Measurements from ENCODE around the gene KPNB1.

KPNB1 gene

DNA sequence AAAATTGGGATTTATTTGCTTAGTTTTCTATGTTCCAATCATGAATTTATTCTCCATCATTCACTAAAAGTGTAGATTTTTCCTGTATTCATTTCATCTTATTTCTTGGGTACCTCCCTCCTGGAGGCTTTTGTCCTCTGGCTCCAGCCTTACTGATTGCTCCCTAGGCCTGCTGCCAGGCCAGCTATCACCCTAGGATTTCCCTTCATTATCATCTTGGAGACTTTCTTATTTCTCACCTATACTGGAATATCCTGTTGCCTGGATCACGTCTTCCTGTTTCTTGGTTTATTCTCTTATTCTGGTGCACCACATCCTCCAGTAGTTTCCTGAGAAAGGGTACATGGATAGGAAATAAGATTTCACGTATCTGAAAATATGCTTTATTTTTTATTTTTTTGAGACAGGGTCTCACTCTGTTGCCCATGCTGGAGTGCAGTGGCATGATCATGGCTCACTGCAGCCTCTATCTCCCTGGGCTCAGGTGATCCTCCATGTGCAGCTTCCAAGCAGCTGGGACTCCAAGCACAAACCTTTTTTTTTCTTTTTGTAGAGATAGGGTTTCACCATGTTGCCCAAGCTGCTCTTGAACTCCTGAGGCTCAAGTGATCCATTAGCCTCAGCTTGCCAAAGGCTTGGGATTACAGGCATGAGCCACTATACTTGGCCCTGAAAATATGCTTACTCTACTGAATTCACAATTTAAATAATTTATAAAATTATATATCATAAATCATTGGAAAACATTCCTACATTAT lies 13.3 kb upstream of the KPNB1 start:
- DNase-seq (ENCODE audit: extremely low read depth in 1 of 2, low read depth in 1 of 2) = no peak

DNA sequence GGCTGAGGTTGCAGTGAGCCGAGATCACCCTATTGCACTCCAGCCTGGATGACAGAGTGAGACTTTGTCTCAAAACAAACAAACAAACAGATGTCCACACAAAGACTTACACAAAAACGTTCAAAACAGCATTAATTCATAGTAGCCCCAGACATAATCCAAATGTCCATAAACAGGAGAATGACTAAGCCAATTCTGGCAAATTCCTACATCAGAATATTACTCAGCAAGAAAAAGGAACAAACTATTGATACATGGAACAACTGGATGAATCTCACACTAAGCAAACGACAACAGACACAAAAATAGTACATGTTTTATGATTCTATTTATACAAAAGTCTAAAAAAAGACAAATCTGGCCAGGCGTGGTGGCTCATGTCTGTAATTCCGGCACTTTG lies 10.8 kb upstream of the KPNB1 start:
- no peak for DNase-seq (ENCODE audit: extremely low read depth in 1 of 2, low read depth in 1 of 2)

DNA sequence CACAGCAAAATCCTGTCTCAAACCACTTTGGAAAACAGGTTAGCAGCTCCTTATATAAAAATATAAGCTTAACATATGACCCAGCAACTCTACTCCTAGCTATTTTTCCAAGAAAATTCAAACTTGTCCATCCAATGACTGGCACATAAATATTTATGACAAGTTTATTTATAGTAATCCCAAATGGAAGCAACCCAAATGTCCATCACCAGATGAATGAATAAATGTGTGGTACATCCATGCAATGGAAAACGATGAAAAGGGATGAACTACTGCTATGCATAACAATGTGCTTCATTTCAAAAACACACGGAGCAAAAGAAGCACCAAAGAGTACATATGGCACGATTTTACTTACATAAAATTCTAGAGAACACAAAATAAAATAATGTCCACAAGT lies 9.6 kb upstream of the KPNB1 start:
- no peak for DNase-seq (ENCODE audit: extremely low read depth in 1 of 2, low read depth in 1 of 2)

DNA sequence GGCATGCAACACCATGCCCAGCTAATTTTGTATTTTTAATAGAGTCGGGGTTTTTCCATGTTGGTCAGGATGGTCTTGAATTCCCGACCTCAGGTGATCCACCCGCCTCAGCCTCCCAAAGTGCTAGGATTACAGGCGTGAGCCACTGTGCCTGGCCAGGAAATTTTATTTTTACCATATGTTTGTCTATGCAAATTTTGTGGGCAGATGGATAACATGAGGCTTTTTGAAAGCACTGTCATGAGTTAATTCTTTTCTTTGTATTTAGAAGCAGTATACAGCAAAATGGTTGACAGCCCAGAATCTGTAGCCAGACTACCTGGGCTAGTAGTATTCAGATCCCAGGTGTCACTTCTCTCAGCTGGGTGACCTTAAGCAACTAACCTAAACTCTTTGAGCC lies 8.5 kb upstream of the KPNB1 start:
- DNase-seq (ENCODE audit: extremely low read depth in 1 of 2, low read depth in 1 of 2) = no peak

DNA sequence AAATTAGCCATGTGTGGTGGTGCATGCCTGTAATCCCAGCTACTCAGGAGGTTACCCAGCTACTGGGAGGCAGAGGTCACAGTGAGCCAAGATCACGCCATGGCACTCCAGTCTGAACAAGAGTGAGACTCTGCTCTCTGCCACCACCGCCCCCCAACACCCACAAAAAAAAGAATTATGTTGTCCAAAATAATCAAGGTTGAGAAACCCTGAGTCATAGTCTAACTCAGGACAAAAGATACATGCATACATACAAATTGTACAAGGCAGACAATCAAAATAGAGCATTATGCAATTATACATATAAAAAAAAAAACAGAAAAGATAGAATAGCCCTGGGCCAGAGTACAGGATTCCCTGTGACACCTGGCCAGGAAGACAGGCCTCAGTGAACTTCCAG lies 6.6 kb upstream of the KPNB1 start:
- no peak for DNase-seq (ENCODE audit: extremely low read depth in 1 of 2, low read depth in 1 of 2)

DNA sequence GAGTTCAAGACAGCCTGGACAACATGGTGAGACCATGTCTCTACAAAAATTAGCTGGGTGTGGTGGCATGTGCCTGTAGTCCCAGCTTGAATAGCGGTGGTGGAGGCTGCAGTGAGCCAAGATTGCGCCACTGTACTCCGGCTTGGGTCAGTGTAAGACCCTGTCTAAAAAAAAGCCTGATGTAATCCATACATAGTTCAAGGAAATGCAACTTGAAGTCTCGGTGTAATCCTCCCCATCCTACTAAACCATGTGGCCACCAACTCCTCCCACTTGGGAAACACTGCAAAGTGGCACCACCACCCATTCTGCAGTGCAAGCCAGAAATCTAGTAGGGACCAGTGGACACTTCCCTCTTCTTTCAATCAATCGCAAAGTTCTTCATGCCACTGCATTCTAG lies 5.4 kb upstream of the KPNB1 start:
- no peak for DNase-seq (ENCODE audit: extremely low read depth in 1 of 2, low read depth in 1 of 2)

DNA sequence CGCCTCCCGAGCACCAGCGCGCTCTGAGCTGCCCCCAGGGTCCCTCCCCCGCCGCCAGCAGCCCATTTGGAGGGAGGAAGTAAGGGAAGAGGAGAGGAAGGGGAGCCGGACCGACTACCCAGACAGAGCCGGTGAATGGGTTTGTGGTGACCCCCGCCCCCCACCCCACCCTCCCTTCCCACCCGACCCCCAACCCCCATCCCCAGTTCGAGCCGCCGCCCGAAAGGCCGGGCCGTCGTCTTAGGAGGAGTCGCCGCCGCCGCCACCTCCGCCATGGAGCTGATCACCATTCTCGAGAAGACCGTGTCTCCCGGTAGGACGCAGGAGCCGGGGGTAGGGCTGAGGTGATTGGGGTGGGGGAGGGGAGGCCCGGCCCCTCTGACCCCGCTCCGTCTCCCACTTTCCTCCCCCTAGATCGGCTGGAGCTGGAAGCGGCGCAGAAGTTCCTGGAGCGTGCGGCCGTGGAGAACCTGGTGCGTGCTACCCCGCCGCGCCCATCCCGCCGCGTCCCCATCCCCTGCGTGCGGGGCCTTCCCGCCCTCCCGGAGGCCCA lies 329 bp downstream of the KPNB1 start:
- peak in 1 of 2 donors; percentile 21 for DNase-seq (ENCODE audit: extremely low read depth in 1 of 2, low read depth in 1 of 2)

DNA sequence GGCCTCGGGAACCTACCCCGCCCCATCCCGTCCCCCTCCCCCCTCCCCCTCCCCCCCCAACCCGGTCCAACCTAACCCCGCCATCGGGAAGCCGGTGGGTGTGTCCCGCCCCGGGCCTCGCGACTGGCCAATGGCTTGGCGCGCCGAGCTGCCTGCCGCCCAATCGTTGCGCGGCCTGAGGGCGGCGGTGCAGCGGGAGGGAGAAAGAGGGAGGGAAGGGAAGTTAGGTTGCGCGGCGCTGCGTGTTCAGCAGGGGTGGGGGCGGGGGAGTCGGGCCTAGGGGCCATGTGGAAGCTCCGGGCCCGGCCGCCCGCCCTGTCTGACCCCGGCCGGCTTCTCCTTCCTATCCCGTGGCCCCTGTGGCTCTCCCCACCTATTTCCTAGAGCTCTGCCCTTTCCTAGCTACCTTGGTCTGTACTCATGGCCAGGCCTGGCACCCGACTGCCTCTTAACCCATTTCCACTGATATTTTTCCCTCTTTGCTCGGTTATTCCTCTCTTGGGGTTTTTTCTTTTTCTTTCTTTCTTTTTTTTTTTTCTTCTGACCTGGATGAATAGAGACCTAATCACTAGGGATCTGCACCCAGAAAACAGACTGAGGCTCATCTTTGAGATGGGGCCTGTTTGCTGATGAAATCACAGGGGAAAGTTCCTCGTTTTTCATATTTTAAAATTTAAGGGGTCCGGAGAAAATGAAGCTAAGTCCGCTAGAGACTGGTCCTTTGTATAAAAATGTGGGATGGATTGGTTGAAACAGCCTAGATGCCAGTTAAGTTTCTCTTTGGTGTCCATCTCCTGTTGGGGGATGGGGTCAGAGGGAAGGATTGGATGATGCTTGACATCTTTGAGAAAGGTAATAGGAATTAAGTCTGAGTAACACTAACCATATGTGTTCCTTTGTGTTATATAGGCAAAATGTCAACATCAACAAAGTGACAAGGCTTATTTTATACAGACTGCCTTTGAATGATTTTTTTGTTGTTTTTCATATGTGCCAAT lies 1.1 kb downstream of the KPNB1 start:
- DNase-seq (ENCODE audit: extremely low read depth in 1 of 2, low read depth in 1 of 2) = peak; percentile 94 to 95

DNA sequence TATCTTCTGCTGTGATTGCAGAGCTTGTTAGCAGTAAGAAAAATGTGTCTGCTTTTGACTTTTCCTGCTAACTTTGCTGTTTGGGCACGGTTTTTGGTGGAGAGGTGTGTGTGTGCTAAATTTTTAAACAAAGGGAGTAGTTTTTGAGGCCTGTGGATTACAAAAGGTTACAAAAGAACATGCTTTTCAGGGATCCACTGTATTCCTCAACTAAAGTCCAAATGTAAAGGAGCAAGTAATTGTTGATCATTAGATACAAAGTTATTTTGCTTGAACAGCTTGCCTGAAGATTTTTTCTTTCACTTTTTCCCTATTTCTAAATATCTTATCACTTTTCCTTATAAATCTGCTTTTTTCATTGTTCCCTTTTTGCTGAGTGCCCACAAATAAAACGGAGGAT lies 2.0 kb downstream of the KPNB1 start:
- no peak for DNase-seq (ENCODE audit: extremely low read depth in 1 of 2, low read depth in 1 of 2)

DNA sequence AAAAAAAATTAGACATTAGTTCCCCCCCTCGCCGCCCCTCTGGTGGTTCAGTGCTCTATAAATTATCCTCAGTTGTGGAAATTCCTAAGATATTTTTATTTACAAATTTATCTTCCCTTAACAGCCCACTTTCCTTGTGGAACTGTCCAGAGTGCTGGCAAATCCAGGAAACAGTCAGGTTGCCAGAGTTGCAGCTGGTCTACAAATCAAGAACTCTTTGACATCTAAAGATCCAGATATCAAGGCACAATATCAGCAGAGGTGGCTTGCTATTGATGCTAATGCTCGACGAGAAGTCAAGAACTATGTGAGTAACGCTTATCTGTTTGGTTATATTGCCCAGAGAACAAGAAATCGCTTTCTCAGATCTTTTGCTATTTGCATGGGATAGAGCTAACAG lies 2.9 kb downstream of the KPNB1 start:
- no peak for DNase-seq (ENCODE audit: extremely low read depth in 1 of 2, low read depth in 1 of 2)

DNA sequence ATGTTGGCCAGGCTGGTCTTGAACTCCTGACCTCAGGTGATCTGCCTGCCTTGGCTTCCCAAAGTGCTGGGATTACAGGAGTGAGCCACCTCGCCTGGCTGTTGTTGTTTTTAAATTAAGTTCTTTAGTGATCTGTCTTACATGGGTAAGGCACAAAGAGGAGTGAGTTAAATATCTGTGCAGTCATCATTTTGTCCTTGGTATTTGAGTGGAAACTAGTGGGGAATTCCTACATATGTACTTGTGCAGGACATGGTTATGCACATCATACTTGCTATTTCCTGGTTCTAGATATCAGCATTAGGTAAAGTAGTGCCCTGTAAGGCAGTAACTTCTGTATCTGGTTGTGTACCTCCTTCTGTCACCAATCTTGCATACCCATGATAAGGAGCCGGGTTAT lies 3.7 kb downstream of the KPNB1 start:
- no peak for DNase-seq (ENCODE audit: extremely low read depth in 1 of 2, low read depth in 1 of 2)

DNA sequence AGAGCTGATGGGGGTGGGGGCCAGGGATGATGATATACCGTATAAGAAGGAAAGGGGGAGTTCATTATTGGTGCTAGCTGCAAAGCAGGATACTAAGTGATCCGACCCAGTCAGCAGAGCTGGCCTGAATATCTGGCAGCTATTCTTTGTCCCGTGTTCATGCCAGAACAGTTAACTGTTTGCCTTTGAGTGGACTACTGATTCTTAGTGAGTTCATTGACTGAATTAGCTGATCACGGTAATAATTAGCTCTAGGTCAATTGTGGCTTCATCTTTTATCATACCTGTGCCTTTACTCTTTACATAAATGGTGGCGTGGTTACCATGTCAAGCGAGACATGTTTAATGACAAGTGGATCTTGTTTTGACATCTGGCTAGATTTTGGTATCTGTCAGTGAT lies 5.3 kb downstream of the KPNB1 start:
- no peak for DNase-seq (ENCODE audit: extremely low read depth in 1 of 2, low read depth in 1 of 2)

DNA sequence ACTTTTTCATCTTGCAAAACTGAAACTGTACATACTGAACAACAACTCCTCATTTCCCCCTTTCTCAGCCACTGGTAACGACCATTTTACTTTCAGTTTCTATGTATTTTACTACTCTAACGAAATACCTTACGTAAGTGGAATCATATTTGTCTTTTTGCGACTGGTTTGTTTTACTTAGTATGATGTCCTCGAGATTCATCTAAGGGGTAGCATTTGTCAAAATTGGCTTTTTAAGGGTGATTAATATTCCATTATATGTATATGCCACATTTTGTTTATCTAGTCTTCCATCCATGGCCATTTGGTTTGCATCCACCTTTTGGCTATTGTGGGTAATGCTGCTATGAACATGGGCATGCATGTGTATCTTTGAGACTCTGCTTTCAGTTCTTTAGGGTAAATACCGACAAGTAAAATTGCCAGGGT lies 10.4 kb downstream of the KPNB1 start:
- DNase-seq (ENCODE audit: extremely low read depth in 1 of 2, low read depth in 1 of 2) = no peak

DNA sequence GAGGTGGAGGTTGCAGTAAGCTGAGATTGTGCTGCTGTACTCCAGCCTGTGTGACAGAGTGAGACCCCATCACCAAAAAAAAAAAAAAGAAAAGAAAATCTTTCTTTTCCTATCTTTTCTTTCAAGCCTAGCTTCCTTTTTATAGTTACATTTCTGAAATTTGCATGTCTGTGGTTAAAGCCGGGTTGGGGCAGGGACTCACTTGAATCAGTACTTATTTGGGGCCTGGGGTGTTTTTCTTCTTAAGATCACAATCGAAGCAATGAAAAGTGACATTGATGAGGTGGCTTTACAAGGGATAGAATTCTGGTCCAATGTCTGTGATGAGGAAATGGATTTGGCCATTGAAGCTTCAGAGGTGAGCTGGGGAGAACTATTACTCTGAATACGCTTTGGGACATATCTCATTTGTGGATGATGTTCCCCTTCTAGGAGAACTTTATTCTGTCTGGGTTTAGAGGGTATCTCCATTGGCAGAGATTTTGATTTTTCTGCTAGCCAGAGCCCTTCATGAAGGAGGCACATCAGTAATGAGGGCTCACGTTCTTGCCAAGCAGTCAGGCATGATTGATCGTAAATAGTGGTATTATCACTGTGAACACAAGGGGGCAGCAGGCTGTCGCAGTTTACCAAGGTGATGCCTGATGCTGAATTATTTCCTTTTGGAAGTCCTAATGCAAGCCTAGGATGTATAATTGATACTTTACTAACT lies 14.3 kb downstream of the KPNB1 start:
- peak in 1 of 2 donors; percentile 12 for DNase-seq (ENCODE audit: extremely low read depth in 1 of 2, low read depth in 1 of 2)

DNA sequence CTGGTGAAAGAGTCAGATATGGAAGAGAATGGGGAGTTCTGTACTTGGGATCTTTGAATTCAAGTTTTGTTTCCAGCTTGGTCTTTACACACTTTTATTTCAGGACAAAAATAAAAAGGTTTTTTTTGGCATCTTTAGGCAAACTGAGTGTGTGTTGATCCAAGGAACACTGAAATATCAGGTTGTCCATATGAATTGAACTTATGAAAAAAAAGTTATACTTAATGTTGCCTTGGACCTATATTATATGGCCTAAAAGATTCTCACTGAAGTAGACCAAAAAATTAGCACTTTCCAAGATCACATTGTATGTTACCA lies 14.9 kb downstream of the KPNB1 start:
- no peak for DNase-seq (ENCODE audit: extremely low read depth in 1 of 2, low read depth in 1 of 2)

DNA sequence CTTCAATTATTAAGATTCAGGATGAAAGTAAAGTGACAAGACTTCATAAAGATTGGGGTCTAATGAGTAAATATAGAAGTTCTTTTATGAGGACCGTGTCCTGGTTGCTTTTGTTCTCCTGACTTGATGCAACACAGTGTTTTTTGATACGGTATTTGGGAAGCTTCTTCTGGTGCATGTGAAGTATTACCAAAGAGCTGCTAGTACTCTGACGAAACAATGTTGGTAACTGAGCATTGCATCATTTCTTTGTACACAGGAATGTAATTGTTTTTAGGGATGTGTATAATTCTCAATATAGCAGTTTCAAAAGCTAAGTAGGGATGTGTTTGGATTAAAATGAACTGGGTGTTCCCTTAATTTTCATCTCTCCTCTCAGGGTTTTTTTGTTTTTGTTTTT lies 15.9 kb downstream of the KPNB1 start:
- no peak for DNase-seq (ENCODE audit: extremely low read depth in 1 of 2, low read depth in 1 of 2)

DNA sequence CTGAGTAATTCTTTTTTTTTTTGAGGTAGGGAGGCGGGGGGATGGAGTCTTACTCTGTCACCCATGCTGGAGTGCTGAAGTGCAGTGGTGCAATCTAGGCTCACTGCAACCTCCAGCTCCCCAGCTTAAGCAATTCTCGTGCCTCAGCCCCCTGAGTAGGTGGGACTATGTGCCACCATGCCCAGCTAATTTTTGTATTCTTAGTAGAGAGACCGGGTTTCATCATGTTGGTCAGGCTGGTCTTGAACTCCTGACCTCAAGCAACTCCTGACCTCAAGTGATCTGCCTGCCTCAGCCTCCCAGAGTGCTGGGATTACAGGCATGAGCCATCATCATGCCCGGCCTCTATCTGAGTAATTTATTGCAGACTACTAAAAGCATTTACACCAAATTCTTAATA lies 19.4 kb downstream of the KPNB1 start:
- DNase-seq (ENCODE audit: extremely low read depth in 1 of 2, low read depth in 1 of 2) = no peak

DNA sequence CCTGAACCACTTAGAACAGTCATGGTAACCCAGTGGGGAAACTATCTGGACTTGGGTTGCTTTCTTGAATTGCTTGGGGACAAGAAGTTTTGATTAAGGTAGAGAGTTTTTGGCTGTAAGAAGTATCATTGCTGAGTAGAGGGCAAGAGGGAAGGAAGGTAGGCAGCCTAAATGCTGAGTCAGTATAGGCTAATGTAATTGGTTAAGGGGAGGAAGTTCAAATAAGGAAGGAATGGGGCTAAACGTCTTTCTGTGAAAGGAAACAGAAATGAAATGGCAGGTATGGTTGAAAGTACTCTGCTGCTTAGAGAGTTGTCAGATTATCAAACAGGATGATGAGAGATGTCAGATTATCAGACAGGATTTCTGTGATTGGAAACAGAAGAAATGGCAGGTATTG lies 20.3 kb downstream of the KPNB1 start:
- DNase-seq (ENCODE audit: extremely low read depth in 1 of 2, low read depth in 1 of 2) = no peak

DNA sequence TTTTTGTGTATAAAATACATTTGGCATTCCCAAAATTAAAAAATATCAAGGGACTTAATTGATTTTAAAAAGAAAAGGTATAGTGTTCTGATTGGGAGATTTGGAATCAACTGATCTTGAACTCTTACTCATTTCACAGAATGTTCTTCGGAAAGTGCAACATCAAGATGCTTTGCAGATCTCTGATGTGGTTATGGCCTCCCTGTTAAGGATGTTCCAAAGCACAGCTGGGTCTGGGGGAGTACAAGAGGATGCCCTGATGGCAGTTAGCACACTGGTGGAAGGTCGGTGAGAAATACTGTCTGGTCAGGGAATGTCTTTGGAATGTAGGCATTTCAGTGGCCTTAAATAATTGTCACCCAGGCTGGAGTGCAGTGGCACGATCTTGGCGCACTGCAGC lies 24.8 kb downstream of the KPNB1 start:
- DNase-seq (ENCODE audit: extremely low read depth in 1 of 2, low read depth in 1 of 2) = no peak

DNA sequence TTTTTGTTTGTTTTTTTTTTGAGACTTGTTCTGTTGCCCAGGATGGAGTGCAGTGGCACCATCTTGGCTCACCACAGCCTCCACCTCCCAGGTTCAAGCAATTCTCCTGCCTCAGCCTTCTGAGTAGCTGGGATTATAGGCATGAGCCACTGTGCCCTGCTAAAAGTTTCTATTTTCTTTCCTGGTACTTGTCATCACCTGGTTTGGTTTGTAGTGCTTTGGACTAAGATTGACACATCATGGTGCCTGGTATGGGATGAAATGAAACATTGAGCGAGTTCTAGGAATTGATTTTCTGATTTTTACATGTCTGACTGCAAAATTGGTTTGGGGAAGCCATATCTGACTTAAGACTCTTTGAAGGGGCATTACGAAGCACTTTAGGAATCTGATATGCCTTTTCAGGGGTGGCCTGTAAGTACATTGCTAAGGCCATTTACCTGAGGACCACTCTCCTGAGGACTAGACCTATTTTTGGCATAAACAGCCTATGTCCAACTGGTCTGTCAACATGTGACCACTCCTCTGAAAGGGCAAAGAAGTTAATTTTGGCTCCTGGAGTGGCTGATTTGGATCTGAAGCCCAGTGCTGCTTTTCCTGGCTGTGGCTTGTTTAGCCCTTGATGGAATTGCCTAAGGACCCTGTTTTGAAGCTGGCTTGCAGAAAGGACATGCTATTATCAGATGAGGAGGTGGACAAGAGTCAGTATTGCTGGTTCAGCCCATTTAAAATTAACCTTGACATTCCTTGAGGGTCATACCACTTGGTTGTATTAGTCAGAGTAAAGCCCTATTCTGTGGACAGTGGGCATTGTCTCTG lies 25.9 kb downstream of the KPNB1 start:
- no peak for DNase-seq (ENCODE audit: extremely low read depth in 1 of 2, low read depth in 1 of 2)

DNA sequence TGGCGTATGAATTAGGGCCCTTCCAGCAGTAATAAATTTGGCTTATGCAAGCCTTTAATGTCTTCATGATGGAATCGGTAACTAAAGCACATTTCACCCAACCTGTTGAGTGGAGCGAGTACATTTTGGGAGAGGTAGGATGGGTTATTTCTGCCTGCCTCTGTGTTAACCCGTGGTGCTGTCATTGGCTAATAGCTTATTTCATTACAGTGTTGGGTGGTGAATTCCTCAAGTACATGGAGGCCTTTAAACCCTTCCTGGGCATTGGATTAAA lies 26.4 kb downstream of the KPNB1 start:
- no peak for DNase-seq (ENCODE audit: extremely low read depth in 1 of 2, low read depth in 1 of 2)
